LoVo (cell line): ENCODE data around the gene MRPL1.

Experiments
- DNase-seq: peaks from one replicate; pipeline ENCODE4 v3.0.0-alpha.2; 2016; ENCODE audit warnings: low spot score

MRPL1 gene

GRCh38 chr4:77862478-77863216, at the start of gene MRPL1:
Gene MRPL1 (plus strand): TSS chr4:77862830. CDS start chr4:77862849, 19 bp downstream.
- DNase-seq, result peak; percentile 95

GRCh38 chr4:77815636-77816035, 47.0 kb upstream of the MRPL1 start:
- DNase-seq, result no peak

DNA sequence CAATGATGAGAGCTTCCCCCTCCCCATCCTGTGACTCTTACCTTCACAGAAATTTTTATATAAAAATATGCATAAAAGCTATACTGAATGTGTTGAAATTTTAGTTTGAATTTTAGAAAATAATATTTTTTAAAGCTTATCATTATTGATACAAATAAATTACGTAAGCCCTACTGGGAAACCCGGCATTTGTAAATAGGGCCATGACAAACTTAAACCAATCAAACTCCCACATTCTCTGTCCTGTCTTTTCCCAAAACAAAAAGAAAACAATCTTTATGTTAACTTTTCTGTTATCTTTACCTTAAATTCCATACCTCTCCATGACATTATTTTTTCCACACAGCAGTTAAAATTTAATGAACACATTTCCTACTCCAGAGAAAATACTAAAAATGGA, 46.1 kb upstream of the MRPL1 start:
- DNase-seq, result no peak

GRCh38 chr4:77817304-77818072, 45.1 kb upstream of the MRPL1 start:
- no peak for DNase-seq

DNA sequence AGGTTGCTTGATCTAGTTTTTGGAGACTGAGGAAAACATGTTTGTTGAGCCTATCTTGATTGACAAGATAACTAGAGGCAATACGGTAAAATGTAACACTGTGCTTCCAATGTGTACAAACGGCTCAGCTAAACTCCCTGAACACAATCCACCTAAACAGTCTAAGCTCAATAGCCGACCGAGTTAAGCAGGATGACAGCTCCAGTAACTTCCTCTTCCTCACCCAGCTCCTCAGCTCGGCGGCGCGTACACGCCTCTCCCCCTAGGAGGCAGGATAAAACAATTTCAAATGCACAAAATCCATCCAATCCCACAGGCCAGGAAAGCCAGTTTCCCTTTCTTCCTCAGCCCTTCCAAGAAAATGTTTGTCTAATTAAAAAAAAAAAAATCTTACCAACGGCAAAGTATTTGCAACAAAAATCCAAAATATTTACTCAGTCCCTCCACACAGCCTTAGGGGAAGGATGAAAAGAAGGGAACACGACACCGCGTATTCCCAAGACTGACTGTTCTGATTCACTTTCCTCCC, 44.5 kb upstream of the MRPL1 start:
- peak; percentile 81 for DNase-seq

DNA sequence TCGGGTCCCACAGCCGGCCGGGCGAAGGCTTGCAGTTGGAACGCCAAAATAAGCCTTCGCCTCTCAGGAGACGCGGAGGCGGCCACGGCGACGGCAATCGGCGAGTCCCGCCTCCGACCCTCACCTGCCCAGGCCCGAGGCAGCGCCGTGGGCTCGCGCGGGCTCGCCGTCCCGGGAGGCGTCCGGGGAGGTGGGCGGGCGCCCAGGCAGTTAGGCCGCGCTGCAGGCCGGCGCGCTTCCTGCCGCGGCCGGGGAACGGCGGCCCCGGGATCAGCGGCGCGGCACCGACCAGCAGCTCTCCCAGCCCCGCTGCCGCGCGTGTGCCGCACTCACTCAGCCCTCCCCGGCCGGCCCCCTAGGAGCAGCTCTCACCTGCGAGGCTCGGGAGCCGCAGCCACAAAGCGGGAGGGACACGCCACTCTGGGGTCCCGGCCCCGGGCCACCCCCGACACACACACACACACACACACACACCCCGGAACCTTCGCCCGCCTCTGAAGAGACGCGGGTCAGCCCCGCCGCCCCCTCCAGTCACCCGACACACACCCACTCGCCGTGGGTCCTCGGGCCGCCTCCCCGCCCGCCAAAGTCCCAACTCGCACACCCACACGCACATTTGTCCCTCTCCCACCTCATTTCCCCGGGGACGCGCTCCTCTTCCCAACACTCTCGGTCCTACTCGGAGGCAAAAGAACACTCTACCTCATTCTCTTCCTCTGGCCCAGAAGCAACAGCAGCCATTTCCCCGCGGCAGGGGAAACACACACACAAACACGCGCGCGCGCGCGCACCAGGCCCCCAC, 43.8 kb upstream of the MRPL1 start, which contains the start of gene CNOT6L:
CNOT6L (minus strand) TSS at position 767 of the 802 bp plus-strand sequence; CDS start at position 707, 60 bp downstream.
- peak; percentile 50 for DNase-seq

DNA sequence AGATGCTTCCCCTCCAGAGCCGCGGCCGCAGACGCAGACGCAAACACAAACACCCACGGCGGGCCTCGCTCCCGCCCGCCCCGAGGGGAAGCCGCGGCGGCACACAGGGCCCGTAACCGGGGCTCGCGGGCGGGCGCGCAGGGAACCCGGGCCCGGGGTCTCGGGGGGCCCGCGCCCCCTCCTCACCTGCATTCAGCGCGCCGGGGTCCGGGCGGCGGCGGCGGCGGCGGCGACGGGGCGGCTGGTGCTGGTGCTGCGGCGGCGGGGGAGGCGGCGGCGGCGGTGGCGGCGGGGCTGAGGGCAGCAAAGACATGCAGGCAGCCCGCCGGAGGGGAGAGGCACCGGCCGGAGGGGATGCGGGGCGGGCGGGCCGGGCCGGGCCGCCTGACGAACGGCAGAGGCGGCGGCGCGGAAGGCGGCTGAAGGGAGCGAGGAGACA, 43.2 kb upstream of the MRPL1 start:
- DNase-seq, result no peak

GRCh38 chr4:77819843-77820648, 42.6 kb upstream of the MRPL1 start:
- peak; percentile 92 for DNase-seq

- no peak for DNase-seq
Measured at GRCh38 chr4:77820649-77821561, 41.7 kb upstream of the MRPL1 start.

GRCh38 chr4:77821775-77822174, 40.9 kb upstream of the MRPL1 start:
- DNase-seq, result no peak

GRCh38 chr4:77826275-77826674, 36.4 kb upstream of the MRPL1 start:
- no peak for DNase-seq

DNA sequence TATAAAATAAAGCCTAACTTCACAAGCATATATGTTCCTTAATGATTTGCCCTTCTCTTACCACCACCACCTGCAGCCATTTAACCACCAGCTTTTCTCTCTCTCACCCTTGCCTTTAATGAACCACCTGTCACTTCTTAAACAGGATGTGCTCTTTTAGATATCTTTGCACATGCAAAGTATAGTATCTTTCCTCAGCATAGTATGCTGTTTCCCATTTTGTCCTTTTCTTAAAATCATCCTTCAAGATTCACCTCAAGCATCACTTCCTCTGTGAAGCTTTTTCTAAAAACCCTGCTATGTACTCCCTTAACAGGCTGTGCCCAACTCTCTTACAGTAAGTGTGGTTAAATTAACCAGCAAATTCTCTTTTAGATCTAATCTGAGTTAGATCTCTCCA, 35.3 kb upstream of the MRPL1 start:
- DNase-seq, result no peak

- no peak for DNase-seq
Measured at GRCh38 chr4:77833126-77833724, 29.4 kb upstream of the MRPL1 start.

GRCh38 chr4:77834403-77834802, 28.2 kb upstream of the MRPL1 start:
- DNase-seq, result no peak

DNA sequence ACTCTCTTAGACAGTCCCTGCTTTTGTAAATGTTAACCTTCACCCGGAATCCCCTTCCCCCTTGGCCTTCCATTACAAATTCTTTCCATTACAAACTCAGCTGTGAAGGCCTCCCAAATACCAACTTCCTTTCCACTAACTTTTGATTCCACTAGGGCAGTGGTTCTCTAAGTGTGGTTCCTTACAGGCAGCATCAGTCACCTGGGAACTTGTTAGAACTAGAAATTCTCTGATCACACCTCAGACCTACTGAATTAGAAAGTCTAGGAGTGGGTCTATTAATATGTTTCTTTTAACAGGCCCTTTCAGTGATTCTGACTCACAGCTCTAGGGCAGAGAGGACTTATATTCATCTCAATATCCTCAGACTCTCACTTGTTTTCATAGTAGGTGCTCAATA, 19.0 kb upstream of the MRPL1 start:
- DNase-seq, result no peak

GRCh38 chr4:77844363-77844762, 18.3 kb upstream of the MRPL1 start:
- DNase-seq, result no peak

DNA sequence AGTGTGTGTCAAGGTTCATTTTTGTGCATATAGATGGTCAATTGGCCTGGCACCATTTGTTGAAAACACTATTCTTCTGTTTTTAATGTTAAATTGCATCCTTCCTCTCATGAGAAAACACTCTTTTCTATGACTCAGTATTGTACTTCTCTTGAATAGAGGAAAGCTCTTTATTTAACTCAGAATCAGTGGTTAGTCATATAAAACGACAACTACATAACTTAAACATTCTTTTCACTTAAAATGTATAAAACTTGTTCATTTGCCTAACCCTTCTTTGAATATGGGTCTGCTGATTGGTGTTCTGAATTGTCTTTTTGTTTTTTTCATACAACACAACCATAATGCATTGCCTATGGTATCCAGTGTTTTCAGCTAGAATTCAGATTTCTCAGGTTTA, 17.2 kb upstream of the MRPL1 start:
- no peak for DNase-seq

- no peak for DNase-seq
Measured at GRCh38 chr4:77845929-77846328, 16.7 kb upstream of the MRPL1 start.

GRCh38 chr4:77848508-77848907, 14.1 kb upstream of the MRPL1 start:
- DNase-seq, result no peak
